ENCODE measurements around the gene WNT2B.

GRCh38 chr1:112530832-112531231, 22.1 kb downstream of the WNT2B start:
- TF ChIP-seq CTCF (IDR thresholded peaks at IDR 0.05) (no peak), POLR2A (IDR thresholded peaks at IDR 0.05) (no peak)

Measured in gastroesophageal sphincter (tissue), 3 donors.